Keratinocyte (primary cell): ENCODE data around the gene ELOA.

Experiments
- EZH2 ChIP-seq: IDR thresholded peaks from one replicate; pipeline ENCODE4 v1.6.1; 2012; ENCODE audit warnings: inconsistent platforms, mild to moderate bottlenecking, low read length, moderate library complexity
- TF ChIP-seq, protein P1 (sequence below), 3 experiments: IDR thresholded peaks in 1 of 3; conservative IDR thresholded peaks in 1 of 3; optimal IDR thresholded peaks in 1 of 3; 2 replicates in 2 of 3; 3 replicates in 1 of 3; pipeline versions ENCODE3 to v1.5.1; 2011; ENCODE audit warnings: low read length in 3 of 3, mild to moderate bottlenecking in 3 of 3, moderate library complexity in 2 of 3, control low read depth in 1 of 3, inconsistent platforms in 1 of 3; ENCODE audit not compliant: insufficient read depth in 2 of 3; ENCODE audit errors: extremely low read depth in 1 of 3

GRCh38 chr1:23701996-23702395 lies 41.3 kb upstream of the ELOA start:
- TF ChIP-seq, protein P1, sequence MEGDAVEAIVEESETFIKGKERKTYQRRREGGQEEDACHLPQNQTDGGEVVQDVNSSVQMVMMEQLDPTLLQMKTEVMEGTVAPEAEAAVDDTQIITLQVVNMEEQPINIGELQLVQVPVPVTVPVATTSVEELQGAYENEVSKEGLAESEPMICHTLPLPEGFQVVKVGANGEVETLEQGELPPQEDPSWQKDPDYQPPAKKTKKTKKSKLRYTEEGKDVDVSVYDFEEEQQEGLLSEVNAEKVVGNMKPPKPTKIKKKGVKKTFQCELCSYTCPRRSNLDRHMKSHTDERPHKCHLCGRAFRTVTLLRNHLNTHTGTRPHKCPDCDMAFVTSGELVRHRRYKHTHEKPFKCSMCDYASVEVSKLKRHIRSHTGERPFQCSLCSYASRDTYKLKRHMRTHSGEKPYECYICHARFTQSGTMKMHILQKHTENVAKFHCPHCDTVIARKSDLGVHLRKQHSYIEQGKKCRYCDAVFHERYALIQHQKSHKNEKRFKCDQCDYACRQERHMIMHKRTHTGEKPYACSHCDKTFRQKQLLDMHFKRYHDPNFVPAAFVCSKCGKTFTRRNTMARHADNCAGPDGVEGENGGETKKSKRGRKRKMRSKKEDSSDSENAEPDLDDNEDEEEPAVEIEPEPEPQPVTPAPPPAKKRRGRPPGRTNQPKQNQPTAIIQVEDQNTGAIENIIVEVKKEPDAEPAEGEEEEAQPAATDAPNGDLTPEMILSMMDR (optimal IDR thresholded peaks at IDR 0.05 in 1 of 3, IDR thresholded peaks at IDR 0.05 in 1 of 3, conservative IDR thresholded peaks at IDR 0.05 in 1 of 3; ENCODE audit: extremely low read depth in 1 of 3, insufficient read depth in 2 of 3, low read length in 3 of 3), result no peak
- no peak for TF ChIP-seq EZH2
